Inflammatory macrophage treated with lipopolysaccharide for 4 hours (primary cell): ENCODE results near the gene NKPD1.

Source experiments
- DNase-seq: peaks from one replicate; pipeline ENCODE4 v3.0.0-alpha.2; 2020

NKPD1 gene

GRCh38 chr19:45154064-45154827 lies 6.5 kb downstream of the NKPD1 start:
- DNase-seq, result peak; percentile 73

GRCh38 chr19:45153339-45154063 lies 7.3 kb downstream of the NKPD1 start:
- no peak for DNase-seq

GRCh38 chr19:45152504-45153338 lies 8.1 kb downstream of the NKPD1 start:
- DNase-seq, result peak; percentile 28

GRCh38 chr19:45151821-45152503 lies 8.8 kb downstream of the NKPD1 start:
- DNase-seq, result no peak

- DNase-seq, result no peak
Measured at GRCh38 chr19:45151320-45151719, 9.5 kb downstream of the NKPD1 start.

GRCh38 chr19:45150751-45151281 lies 10.0 kb downstream of the NKPD1 start:
- DNase-seq, result no peak

GRCh38 chr19:45150180-45150579 lies 10.6 kb downstream of the NKPD1 start:
- no peak for DNase-seq

- DNase-seq, result no peak
Measured at GRCh38 chr19:45149129-45149528, 11.7 kb downstream of the NKPD1 start.

- no peak for DNase-seq
Measured at GRCh38 chr19:45147835-45148676, 12.7 kb downstream of the NKPD1 start.

GRCh38 chr19:45146741-45147205 lies 14.0 kb downstream of the NKPD1 start:
- no peak for DNase-seq

GRCh38 chr19:45146251-45146650 lies 14.5 kb downstream of the NKPD1 start:
- no peak for DNase-seq

- DNase-seq, result no peak
Measured at GRCh38 chr19:45145270-45146189, 15.3 kb downstream of the NKPD1 start.

- no peak for DNase-seq
Measured at GRCh38 chr19:45144431-45145269, 16.1 kb downstream of the NKPD1 start.

- DNase-seq, result no peak
Measured at GRCh38 chr19:45142726-45143110, 18.1 kb downstream of the NKPD1 start.

- no peak for DNase-seq
Measured at GRCh38 chr19:45142016-45142725, 18.6 kb downstream of the NKPD1 start.

GRCh38 chr19:45141203-45141900 lies 19.4 kb downstream of the NKPD1 start:
- no peak for DNase-seq

- no peak for DNase-seq
Measured at GRCh38 chr19:45140533-45140932, 20.2 kb downstream of the NKPD1 start.

GRCh38 chr19:45140144-45140503 lies 20.7 kb downstream of the NKPD1 start:
- DNase-seq, result no peak
